ENCODE data around the gene SH3PXD2A. TPM values are rescaled to one million over a fixed set of nuclear protein-coding genes. Genes with fewer than 3 reads are reported as not detected.
"Not testable (repeated sequence)": the region's sequence is repeated elsewhere in the genome, so short reads cannot be mapped to it uniquely, and the experiment has no call there.

The SH3PXD2A gene
- total RNA-seq, 2 experiments from 2014 or later: 16.5 to 17.9 TPM

- Mint-ChIP-seq H3K36me3 (ENCODE audit: low read depth) (peaks cover 4% of the 10 kb centered on the region), H3K27me3 (no peaks in the 10 kb centered on the region), H3K4me3 (peak overlapping the region; percentile 18), H3K27ac (peak overlapping the region; percentile 77), H3K4me1 (peaks cover 79% of the 10 kb centered on the region), H3K9me3 (no peaks in the 10 kb centered on the region)
- POLR2A ChIA-PET: interaction anchor here (0.8 to 4.7 kb wide), 7 partner anchors 9 to 127 kb away, joined by 3 to 81 read pairs (median 10); no protein-coding TSS in a partner anchor
- DNase-seq: peak; percentile 51
- CTCF ChIA-PET: interaction anchor here (0.9 to 5.1 kb wide), 4 partner anchors 9 to 91 kb away, joined by 3 to 67 read pairs (median 20); no protein-coding TSS in a partner anchor
Observed at GRCh38 chr10:103763374-103764202, 91.8 kb downstream of the SH3PXD2A start.

GRCh38 chr10:103762916-103763315, 92.5 kb downstream of the SH3PXD2A start:
- H3K36me3 Mint-ChIP-seq (ENCODE audit: low read depth): peaks cover 4% of the 10 kb centered on the region
- no peak overlapping the region for H3K27ac Mint-ChIP-seq
- ChIA-PET POLR2A (interaction anchor here (1.1 to 4.7 kb wide), 4 partner anchors 9 to 14 kb away, joined by 3 to 81 read pairs (median 14); no protein-coding TSS in a partner anchor), CTCF (interaction anchor here (0.9 to 5.1 kb wide), 4 partner anchors 10 to 92 kb away, joined by 3 to 67 read pairs (median 20); no protein-coding TSS in a partner anchor)
- H3K4me3 Mint-ChIP-seq: no peak overlapping the region
- peaks cover 79% of the 10 kb centered on the region for H3K4me1 Mint-ChIP-seq
- H3K9me3 Mint-ChIP-seq: no peaks in the 10 kb centered on the region
- H3K27me3 Mint-ChIP-seq: no peaks in the 10 kb centered on the region
- no peak for DNase-seq

GRCh38 chr10:103762162-103762561, 93.2 kb downstream of the SH3PXD2A start:
- Mint-ChIP-seq H3K27ac (no peak overlapping the region), H3K4me1 (peaks cover 82% of the 10 kb centered on the region), H3K4me3 (no peak overlapping the region), H3K36me3 (ENCODE audit: low read depth) (peaks cover 4% of the 10 kb centered on the region), H3K27me3 (no peaks in the 10 kb centered on the region), H3K9me3 (no peaks in the 10 kb centered on the region)
- ChIA-PET CTCF (interaction anchor here (3.9 to 5.1 kb wide), 2 partner anchors 12 to 19 kb away, joined by 29 to 67 read pairs; no protein-coding TSS in a partner anchor), POLR2A (interaction anchor here (3.3 kb wide), 1 partner anchor 10 kb away, joined by 16 read pairs; no protein-coding TSS in a partner anchor)
- DNase-seq: no peak

GRCh38 chr10:103761075-103761920, 94.1 kb downstream of the SH3PXD2A start:
- Mint-ChIP-seq H3K4me3 (no peak overlapping the region), H3K4me1 (peaks cover 79% of the 10 kb centered on the region), H3K27me3 (no peaks in the 10 kb centered on the region), H3K27ac (no peak overlapping the region), H3K36me3 (ENCODE audit: low read depth) (peaks cover 4% of the 10 kb centered on the region), H3K9me3 (no peaks in the 10 kb centered on the region)
- POLR2A ChIA-PET: interaction anchor here (1.0 to 1.3 kb wide), 2 partner anchors 14 to 82 kb away, joined by 3 to 5 read pairs; no protein-coding TSS in a partner anchor
- no peak for DNase-seq
- CTCF ChIA-PET: interaction anchor here (1.1 to 1.3 kb wide), 2 partner anchors 20 to 48 kb away, joined by 3 to 4 read pairs; no protein-coding TSS in a partner anchor

GRCh38 chr10:103760233-103760632, 95.1 kb downstream of the SH3PXD2A start:
- H3K9me3 Mint-ChIP-seq; H3K36me3 Mint-ChIP-seq (ENCODE audit: low read depth); DNase-seq; H3K27me3 Mint-ChIP-seq; H3K27ac Mint-ChIP-seq; H3K4me3 Mint-ChIP-seq: not testable (repeated sequence)
- ChIA-PET CTCF (interaction anchor here (1.1 to 1.3 kb wide), 2 partner anchors 21 to 47 kb away, joined by 3 to 4 read pairs; no protein-coding TSS in a partner anchor), POLR2A (interaction anchor here (1.3 kb wide), 1 partner anchor 13 kb away, joined by 5 read pairs; no protein-coding TSS in a partner anchor)
- H3K4me1 Mint-ChIP-seq: peaks cover 68% of the 10 kb centered on the region

GRCh38 chr10:103759100-103759781, 96.1 kb downstream of the SH3PXD2A start:
- Mint-ChIP-seq H3K4me3 (no peak overlapping the region), H3K9me3 (no peaks in the 10 kb centered on the region), H3K27ac (peak overlapping the region; percentile 75), H3K27me3 (no peaks in the 10 kb centered on the region), H3K36me3 (ENCODE audit: low read depth) (peaks cover 4% of the 10 kb centered on the region), H3K4me1 (peaks cover 67% of the 10 kb centered on the region)
- ChIA-PET CTCF (interaction anchor here (0.7 to 2.8 kb wide), 8 partner anchors 9 to 89 kb away, joined by 4 to 21 read pairs (median 8); no protein-coding TSS in a partner anchor), POLR2A (interaction anchor here (1.1 to 3.1 kb wide), 5 partner anchors 11 to 22 kb away, joined by 3 to 56 read pairs (median 17); no protein-coding TSS in a partner anchor)
- peak; percentile 51 for DNase-seq

- H3K27me3 Mint-ChIP-seq: no peaks in the 10 kb centered on the region
- peaks cover 66% of the 10 kb centered on the region for H3K4me1 Mint-ChIP-seq
- no peak for DNase-seq
- H3K9me3 Mint-ChIP-seq: no peaks in the 10 kb centered on the region
- ChIA-PET POLR2A (interaction anchor here (1.1 to 3.1 kb wide), 7 partner anchors 8 to 29 kb away, joined by 3 to 56 read pairs (median 7); no protein-coding TSS in a partner anchor), CTCF (interaction anchor here (1.2 to 2.8 kb wide), 10 partner anchors 8 to 90 kb away, joined by 3 to 21 read pairs (median 8); no protein-coding TSS in a partner anchor)
- H3K36me3 Mint-ChIP-seq (ENCODE audit: low read depth): peaks cover 3% of the 10 kb centered on the region
- no peak overlapping the region for H3K4me3 Mint-ChIP-seq
- H3K27ac Mint-ChIP-seq: peak overlapping the region; percentile 75
Observed at GRCh38 chr10:103758294-103758681, 97.1 kb downstream of the SH3PXD2A start.

- Mint-ChIP-seq H3K4me1 (peaks cover 61% of the 10 kb centered on the region), H3K9me3 (no peaks in the 10 kb centered on the region), H3K27me3 (no peaks in the 10 kb centered on the region), H3K4me3 (no peak overlapping the region), H3K36me3 (ENCODE audit: low read depth) (peaks cover 3% of the 10 kb centered on the region), H3K27ac (peak overlapping the region; percentile 75)
- CTCF ChIA-PET: interaction anchor here (0.6 to 2.8 kb wide), 16 partner anchors 8 to 99 kb away, joined by 3 to 21 read pairs (median 4); no protein-coding TSS in a partner anchor
- POLR2A ChIA-PET: interaction anchor here (1.1 to 3.1 kb wide), 6 partner anchors 9 to 28 kb away, joined by 3 to 56 read pairs (median 12); no protein-coding TSS in a partner anchor
- peak; percentile 49 for DNase-seq
Observed at GRCh38 chr10:103757531-103758293, 97.7 kb downstream of the SH3PXD2A start.

- CTCF ChIA-PET: interaction anchor here (0.9 to 2.4 kb wide), 3 partner anchors 9 to 365 kb away, joined by 3 to 9 read pairs (median 3); no protein-coding TSS in a partner anchor
- no peak overlapping the region for H3K4me3 Mint-ChIP-seq
- H3K4me1 Mint-ChIP-seq: peaks cover 53% of the 10 kb centered on the region
- H3K27me3 Mint-ChIP-seq: no peaks in the 10 kb centered on the region
- H3K27ac Mint-ChIP-seq: no peak overlapping the region
- no peak for DNase-seq
- H3K9me3 Mint-ChIP-seq: peaks cover 6% of the 10 kb centered on the region
- POLR2A ChIA-PET: interaction anchor here (1.2 to 3.5 kb wide), 2 partner anchors 8 to 16 kb away, joined by 5 to 16 read pairs; no protein-coding TSS in a partner anchor
- peaks cover 12% of the 10 kb centered on the region for H3K36me3 Mint-ChIP-seq (ENCODE audit: low read depth)
Observed at GRCh38 chr10:103756277-103756869, 99.0 kb downstream of the SH3PXD2A start.

- Mint-ChIP-seq H3K4me3 (no peak overlapping the region), H3K36me3 (ENCODE audit: low read depth) (peaks cover 30% of the 10 kb centered on the region), H3K27ac (no peak overlapping the region), H3K9me3 (peaks cover 8% of the 10 kb centered on the region), H3K27me3 (no peaks in the 10 kb centered on the region), H3K4me1 (peaks cover 48% of the 10 kb centered on the region)
- peak; percentile 29 for DNase-seq
- ChIA-PET CTCF (interaction anchor here (0.7 to 8.0 kb wide), 15 partner anchors 10 to 279 kb away, joined by 3 to 67 read pairs (median 4); no protein-coding TSS in a partner anchor), POLR2A (interaction anchor here (0.9 kb wide), 1 partner anchor 11 kb away, joined by 3 read pairs; no protein-coding TSS in a partner anchor)
Observed at GRCh38 chr10:103752680-103753248, 102.6 kb downstream of the SH3PXD2A start.
